NCI-H345 (cell line): ENCODE data around the gene MALAT1.
"Not testable (repeated sequence)": the region's sequence is repeated elsewhere in the genome, so short reads cannot be mapped to it uniquely, and the experiment has no call there.

ENCODE experiments used
- DNase-seq: peaks from one replicate; lab custom pipeline; 2025; lab: John Stamatoyannopoulos, UW

Gene MALAT1

DNA sequence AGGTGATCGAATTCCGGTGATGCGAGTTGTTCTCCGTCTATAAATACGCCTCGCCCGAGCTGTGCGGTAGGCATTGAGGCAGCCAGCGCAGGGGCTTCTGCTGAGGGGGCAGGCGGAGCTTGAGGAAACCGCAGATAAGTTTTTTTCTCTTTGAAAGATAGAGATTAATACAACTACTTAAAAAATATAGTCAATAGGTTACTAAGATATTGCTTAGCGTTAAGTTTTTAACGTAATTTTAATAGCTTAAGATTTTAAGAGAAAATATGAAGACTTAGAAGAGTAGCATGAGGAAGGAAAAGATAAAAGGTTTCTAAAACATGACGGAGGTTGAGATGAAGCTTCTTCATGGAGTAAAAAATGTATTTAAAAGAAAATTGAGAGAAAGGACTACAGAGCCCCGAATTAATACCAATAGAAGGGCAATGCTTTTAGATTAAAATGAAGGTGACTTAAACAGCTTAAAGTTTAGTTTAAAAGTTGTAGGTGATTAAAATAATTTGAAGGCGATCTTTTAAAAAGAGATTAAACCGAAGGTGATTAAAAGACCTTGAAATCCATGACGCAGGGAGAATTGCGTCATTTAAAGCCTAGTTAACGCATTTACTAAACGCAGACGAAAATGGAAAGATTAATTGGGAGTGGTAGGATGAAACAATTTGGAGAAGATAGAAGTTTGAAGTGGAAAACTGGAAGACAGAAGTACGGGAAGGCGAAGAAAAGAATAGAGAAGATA is at the start of gene MALAT1:
Gene MALAT1 (plus strand): TSS at position 69 of the 736 bp plus-strand sequence.
- DNase-seq: peak; percentile 96

DNA sequence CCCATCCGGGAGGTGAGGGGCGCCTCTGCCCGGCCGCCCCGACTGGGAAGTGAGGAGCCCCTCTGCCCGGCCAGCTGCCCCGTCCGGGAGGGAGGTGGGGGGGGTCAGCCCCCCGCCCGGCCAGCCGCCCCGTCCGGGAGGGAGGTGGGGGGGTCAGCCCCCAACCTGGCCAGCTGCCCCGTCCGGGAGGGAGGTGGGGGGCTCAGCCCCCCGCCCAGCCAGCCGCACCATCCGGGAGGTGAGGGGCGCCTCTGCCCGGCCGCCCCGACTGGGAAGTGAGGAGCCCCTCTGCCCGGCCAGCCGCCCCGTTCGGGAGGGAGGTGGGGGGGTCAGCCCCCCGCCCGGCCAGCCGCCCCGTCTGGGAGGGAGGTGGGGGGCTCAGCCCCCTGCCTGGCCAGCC is 47.5 kb upstream of the MALAT1 start:
- DNase-seq: not testable (repeated sequence)

DNA sequence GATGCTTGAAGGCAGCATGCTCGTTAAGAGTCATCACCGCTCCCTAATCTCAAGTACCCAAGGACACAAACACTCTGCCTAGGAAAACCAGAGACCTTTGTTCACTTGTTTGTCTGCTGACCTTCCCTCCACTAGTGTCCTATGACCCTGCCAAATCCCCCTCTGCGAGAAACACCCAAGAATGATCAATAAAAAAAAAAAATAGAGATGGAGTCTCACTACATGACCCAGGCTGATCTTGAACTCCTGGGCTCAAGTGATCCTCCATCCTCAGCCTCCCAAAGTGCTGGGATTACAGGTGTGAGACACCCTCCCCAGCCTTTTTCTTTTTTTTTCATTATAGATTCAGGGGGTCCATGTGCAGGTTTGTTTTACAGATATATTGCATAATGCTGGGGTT is 46.6 kb upstream of the MALAT1 start:
- not testable (repeated sequence) for DNase-seq

DNA sequence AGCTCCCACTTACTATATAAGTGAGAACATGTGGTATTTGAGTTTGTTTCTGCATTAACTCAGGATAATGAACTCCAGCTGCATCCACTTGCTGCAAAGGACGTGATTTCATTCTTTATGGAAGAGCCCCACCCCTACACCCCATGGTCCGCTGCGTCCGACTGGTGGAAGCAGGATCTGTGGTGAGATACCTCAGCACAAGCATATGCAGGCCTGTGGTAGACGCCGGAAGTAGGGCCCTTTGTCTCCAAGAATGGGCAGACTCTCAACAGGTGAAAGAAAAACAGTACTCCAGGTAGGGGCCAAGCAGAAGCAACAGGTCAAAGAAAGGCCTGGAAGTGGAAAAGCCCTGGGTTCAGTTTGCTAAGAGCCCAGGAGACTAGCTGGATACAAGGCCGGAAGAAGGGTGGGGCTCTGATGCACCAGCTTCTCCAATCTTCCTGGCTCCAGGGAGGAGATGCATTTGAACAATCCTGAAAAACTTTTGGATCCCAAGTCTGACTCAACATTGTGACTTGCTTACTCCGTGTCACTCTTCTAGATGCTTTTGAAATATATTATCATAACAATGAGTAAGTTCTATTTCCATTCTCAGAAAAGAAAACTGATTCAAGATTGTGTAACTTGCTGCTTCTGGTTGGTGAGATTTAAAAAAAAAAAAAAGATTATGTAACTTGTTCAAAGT is 45.9 kb upstream of the MALAT1 start:
- DNase-seq: peak; percentile 50

DNA sequence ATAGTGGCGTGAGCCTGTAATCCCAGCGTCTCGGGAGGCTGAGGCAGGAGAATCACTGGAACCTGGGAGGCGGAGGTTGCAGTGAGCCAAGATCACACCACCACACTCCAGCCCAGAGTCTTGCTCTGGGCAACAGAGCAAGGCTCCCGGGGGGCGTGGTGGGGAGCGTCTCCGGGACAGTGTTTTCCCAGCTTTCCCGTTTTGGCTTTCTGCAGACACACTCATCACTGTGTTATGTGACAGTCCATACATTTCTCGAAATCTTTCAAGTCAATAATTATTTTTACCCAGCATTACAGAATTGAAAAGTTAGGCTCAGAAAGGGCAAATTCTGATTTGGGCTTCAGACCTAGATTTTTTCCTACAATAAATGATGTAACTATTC is 44.5 kb upstream of the MALAT1 start:
- DNase-seq: no peak

DNA sequence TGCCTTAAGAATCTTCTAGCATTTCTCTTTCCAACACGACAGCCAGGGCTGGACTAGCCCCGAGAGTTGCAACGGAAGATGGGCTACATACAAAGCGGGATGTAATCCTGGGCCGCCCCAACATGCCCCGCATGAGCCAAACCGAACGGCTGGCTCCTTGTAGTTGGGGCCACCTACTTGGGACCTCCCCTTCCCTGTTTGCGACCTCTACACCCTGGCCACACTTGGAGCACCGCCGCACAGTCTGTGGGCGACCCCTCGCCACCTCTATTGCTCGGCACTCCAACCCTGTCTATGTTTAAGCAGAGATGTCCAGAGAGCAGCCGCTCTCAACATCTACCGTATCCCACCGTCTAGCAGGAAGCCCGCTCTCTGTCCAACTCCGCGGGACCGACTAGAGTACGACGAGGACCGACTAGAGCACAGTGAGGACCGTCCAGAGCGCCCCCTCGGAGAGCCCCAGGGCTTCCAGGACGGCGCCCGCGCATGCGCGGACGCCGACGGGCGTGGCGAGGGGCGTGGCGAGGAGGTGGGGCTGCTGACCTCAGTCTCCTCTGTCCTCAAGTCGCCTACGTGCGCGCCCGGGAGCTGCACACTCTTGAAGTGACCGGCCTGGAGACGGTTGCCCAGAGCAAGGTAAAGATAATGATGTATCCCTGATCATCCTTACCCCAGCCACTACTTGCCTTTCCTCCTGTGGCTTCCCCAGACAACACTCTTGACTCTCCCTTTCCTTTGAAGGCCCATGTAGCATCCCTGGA is 44.0 kb upstream of the MALAT1 start:
- peak; percentile 88 for DNase-seq

DNA sequence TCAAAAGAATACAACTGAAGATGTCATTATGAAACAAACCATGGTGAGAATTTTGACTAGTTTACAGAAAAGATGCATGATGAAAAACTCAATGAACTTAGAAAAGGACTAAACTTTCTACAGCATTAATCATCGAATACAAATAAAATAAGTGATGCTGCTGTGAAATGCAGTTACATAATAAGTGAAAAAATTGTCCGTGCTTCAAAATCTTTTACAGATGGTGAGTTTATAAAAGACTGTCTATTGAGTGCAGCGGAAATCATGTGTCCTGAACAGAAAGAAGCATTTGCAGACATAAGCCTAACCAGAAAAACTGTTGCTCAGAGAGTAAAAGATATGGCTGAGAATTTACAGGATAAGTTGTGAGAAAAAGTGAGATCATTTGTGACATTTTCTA is 42.4 kb upstream of the MALAT1 start:
- DNase-seq: no peak

DNA sequence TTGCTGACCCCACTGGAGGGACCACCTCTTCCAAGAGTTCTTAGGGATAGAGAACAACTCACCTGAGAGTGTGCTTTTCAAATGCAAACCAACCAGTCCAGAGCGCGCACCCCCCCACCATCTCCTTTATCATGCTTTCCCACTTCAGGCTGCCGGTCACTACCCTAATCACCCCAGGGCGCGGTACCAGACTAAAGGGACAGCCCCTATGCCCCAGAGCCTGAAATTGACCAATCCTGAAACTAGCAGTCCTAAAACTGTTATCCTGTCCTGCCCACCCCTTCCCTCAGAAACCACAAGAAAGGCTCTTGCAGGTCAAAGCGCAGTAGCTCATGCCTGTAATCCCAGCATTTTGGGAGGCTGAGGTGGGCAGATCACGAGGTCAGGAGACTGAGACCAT is 39.3 kb upstream of the MALAT1 start:
- DNase-seq: no peak

DNA sequence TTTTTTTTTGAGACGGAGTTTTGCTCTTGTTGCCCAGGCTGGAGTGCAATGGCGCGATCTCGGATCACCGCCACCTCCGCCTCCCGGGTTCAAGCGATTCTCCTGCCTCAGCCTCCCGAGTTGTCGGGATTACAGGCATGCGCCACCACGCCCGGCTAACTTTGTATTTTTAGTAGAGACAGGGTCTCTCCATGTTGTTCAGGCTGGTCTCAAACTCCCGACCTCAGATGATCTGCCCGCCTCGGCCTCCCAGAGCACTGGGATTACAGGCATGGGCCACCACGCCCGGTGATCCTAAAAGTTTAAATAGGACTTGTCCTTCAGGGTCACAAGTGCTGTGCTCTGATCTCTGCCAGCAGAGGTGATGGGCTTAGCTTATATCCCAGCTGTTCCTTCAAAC is 33.4 kb upstream of the MALAT1 start:
- not testable (repeated sequence) for DNase-seq

DNA sequence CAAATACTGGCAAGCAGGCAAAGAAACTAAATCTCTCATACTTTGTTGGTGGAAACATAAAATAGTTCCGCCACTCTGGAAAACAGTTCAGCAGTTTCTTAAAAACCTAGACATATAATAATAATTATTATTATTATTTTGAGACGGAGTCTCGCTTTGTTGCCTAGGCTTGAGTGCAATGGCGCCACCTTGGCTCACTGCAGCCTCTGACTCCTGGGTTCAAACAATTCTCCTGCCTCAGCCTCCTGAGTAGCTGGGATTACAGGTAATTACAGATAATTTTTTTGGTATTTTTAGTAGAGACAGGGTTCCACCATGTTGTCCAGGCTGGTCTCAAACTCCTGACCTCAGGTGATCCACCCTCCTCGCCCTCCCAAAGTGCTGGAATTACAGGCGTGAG is 31.5 kb upstream of the MALAT1 start:
- not testable (repeated sequence) for DNase-seq

DNA sequence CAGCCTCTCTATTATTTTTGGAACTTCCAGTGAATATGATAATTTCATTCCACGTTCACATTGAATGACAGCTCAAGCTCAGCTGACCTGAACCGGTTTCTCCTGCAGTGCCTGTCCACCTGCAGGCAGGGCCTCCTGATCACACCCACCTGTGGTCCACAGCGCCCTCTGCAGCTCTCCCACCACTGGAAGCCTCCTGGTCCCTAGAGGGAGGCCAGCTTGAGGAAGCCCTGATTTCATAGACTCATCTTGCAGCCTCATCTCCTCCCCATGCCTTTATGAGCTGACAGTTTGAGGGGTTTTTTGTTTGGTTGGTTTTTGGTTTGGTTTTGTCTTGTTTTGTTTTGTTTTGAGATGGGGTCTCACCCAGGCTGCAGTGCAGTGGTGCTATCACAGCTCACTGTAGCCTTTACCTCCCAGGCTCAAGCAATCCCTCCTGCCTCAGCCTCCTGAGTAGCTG is 29.9 kb upstream of the MALAT1 start:
- peak; percentile 80 for DNase-seq

DNA sequence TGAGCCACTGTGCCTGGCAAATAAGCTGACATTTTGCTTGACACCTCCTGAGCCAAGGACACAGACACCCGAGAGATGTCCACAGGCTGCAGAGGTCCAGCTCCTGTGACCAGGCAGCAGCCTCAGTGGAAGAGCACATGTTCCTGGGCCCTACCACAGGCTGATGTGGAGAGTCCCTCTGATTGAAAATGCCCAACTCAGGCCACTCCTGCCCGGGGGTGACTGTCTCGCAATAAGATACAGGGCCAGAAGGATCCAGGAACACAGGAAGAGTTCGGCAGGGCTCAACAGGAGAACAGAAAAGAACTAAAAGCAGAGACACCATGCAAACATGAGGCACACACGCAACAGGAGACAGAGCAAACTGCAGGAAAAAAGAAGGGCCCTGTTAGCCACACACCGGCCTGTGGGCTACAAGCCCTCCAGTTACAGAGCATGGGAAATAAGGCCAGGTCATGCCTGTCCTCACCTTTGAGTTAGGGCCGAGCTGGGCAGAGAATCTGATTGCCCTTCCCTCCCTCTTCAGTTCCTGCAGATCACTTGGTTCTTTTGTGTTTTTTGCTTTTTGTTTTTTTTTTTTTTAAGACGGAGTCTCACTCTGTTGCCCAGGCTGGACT is 28.3 kb upstream of the MALAT1 start:
- no peak for DNase-seq

DNA sequence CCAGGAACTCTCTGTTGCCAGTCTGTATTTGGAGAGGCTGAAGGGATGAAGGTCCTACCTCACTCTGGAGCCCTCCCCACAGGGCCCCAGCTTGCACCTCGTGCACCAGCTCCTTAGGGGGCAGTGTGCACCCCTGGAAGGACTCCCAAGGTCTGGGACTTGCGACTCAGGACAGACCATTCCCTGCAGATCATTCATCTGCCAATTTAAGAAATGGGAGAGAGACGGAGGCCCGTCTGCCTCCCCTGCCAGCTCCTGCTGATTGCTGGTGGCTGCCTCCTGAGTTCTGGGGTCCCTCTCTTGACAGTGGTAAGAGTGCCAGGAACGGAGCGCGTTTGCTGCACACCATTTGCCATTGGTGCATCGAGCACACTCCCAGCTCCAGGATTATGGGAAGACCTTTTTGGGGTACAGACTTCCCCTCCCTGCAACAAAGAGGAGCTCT is 27.4 kb upstream of the MALAT1 start:
- no peak for DNase-seq

DNA sequence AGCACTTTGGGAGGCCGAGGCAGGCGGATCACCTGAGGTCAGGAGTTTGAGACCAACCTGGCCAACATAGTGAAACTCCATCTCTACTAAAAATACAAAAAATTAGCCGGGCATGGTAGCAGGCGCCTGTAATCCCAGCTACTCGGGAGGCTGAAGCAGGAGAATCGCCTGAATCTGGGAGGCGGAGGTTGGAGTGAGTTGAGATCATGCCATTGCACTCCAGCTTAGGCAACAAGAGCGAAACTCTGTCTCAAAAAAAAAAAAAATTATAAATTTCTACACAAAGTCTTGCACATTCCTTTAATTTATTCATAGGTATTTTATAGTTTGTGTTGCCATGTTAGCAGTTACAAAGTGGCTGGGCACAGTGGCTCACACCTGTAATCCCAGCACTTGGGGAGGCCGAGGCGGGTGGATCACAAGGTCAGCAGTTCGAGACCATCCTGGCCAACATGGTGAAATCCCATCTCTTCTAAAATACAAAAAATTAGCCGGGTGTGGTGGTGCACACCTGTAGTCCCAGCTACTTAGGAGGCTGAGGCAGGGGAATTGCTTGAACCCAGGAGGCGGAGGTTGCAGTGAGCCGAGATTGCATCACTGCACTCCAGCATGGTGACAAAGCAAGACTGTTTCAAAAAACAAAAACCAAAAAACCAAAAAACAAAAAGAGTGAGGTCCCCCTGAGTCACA is 26.1 kb upstream of the MALAT1 start:
- DNase-seq: not testable (repeated sequence)

DNA sequence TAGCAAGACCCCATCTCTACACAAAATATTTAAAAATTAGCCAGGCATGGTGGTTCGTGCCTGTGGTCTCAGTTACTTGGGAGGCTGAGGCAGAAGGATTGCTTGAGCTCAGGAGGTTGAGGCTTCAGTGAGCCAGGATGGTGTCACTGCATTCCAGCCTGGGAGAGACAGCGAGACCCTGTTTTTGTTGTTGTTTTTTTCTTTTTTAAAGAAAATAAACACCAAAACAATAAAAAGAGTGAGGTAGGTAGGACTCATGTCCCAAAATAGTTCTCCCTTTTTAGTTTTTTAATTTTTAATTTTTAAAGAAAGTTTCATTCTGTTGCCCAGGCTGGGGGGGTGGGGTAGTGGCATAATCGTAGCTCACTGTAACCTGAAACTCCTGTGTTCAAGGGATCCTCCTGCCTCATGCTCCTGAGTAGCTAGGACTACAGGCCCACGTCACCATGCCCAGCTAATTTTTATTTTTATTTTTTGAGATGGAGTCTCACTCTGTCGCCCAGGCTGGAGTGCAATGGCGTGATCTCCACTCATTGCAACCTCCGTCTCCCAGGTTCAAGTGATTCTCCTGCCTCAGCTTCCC is 25.5 kb upstream of the MALAT1 start:
- no peak for DNase-seq

DNA sequence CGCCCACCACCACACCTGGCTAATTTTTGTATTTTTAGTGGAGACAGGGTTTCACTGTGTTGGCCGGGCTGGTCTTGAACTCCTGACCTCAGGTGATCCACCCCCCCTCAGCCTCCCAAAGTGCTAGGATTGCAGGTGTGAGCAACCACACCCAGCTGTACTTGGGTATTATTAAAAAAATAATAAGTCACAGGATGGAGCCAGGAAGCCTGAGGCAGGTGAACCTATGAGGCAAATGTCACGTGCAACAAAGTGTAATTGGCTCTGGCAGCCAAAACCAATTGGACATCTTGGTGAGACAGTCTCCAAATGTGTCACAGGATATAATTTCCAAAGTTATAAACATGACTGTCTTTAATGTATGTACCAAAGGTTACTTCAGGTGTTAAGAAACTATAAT is 24.0 kb upstream of the MALAT1 start:
- no peak for DNase-seq

DNA sequence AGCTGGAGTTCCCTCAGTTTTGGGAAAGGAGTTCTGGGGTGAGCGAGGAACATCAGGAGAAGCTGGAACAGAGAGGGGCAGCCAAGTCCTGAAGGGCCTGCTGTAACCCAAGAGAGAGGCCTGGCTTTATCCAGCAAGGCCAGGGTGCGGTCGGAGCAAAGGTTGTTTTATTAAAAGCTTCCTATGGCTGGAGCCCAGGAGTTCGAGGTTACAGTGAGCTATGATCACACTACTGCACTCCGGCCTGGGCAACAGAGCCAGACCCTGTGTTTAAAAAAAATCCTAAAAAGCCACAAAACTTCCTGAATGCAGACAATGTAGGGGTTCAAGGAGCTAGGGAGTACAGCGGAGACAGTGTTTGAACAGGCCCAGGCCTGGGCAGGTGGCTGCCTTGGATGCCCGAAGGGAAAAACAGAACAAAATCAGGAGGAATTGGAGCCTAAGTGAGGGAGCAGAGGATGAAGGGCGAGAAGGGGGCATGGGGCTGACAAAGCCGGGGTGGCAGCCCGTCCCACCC is 22.2 kb upstream of the MALAT1 start:
- no peak for DNase-seq

DNA sequence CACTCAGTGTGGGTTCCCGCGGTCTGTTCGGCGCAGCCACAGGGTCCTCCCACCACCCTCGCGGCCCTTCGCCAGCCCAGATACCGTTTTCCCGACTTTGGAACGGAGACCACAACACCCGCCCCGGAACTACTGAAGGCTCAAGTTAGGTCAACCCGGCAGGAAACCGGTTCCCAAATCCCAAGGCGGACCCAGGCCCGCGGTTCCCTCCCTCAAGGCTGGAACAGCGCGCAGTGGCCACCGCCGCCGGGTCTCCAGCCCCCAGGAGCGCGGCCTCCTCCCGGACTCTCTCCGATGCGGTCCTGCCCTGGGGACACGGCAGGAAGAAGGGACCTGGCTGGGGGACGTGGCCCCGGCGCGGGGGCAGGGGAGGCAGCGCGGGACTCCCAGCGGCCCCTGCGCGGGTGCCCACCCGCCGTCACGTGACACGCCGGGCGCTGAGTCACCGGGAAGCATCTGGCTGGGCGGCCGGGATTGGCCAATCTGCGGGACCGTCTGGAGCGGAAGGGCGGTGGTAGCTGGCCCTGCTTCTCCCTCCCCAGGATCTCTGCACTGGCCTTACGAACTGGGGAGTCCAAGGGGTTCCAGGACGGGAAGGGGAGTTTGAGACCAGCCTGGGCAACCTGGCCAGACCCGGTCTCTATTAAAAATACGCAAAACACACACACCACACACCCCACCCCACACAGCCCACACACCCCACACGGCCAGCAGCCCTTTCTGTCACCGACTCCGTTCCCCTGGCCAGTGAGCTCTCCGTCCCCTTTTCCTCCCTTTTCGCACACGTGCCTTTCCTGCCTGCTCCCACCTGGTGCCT is 21.5 kb upstream of the MALAT1 start:
- DNase-seq: peak; percentile 94

DNA sequence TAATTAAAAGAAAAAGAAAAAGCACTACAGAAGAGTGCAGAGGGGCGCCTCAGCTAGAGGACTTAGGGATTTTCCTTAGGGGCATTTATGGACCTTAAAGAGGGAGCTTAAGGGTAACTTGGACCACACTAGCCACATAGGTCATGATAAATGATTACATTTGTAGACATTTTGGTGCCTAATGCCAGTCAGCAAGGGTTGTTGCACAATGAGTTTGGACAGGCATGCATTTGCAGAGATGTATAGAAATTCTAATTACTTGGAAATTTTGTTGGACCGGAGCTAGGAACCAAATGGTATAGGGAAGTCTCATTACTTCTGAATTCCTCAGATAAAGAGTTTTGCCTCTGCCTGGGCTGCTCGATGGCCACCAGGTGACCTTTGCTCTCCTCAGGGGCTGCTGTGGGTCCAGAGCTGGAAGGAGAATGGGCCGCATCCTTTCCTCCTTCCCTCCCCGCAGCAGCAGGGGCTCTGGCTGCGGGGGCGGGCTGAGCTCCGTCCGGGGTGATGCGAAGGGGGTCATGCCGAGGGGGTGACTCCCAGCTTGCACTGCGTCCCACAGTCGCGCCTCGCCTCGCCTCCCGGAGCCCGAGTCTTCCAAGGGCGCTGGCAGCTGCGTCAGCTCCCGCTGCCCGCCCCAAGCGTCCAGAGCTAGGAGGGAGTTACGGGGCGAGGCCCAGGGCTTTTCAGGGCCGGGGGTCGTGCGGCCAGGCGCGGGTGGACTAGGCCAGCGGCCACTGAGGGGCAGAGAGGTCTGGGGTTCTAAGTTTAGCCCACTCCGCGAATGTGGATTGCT is 20.3 kb upstream of the MALAT1 start:
- DNase-seq: no peak
